ENCODE measurements around the gene SLC6A20. TPM values are rescaled to one million over a fixed set of nuclear protein-coding genes. Genes with fewer than 3 reads are reported as not detected.

Gene SLC6A20
- total and polyA plus RNA-seq, 2 experiments from 2014 or later: 0.05 to 0.14 TPM

DNA sequence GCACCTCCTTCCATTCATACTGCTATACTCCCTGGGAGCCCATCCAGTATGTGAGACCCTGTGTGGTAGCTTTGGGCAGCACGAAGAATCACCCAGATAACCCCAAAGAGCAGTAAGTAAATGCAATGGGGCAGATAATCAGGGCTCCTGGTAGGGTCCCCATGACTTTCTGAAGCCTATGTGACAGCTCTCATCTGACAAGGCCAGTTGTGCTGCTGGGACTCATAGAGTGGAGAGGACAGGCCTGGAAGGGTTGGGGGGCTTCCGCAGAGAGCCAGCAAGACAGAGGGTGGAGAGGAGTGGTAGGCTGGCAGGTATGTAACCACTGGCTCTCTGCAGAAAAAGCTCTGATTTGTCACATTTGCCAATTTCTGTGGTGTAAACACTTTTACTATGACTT is 3.2 kb upstream of the SLC6A20 start (continued):
- TF ChIP-seq, protein P1, sequence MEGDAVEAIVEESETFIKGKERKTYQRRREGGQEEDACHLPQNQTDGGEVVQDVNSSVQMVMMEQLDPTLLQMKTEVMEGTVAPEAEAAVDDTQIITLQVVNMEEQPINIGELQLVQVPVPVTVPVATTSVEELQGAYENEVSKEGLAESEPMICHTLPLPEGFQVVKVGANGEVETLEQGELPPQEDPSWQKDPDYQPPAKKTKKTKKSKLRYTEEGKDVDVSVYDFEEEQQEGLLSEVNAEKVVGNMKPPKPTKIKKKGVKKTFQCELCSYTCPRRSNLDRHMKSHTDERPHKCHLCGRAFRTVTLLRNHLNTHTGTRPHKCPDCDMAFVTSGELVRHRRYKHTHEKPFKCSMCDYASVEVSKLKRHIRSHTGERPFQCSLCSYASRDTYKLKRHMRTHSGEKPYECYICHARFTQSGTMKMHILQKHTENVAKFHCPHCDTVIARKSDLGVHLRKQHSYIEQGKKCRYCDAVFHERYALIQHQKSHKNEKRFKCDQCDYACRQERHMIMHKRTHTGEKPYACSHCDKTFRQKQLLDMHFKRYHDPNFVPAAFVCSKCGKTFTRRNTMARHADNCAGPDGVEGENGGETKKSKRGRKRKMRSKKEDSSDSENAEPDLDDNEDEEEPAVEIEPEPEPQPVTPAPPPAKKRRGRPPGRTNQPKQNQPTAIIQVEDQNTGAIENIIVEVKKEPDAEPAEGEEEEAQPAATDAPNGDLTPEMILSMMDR (conservative IDR thresholded peaks at IDR 0.05; ENCODE audit: low read depth in 2 of 2): no peak
- TF ChIP-seq POLR2AphosphoS5 (IDR thresholded peaks at IDR 0.05; ENCODE audit: low read depth) (no peak), EZH2 (IDR thresholded peaks at IDR 0.05; ENCODE audit: low read depth, unreplicated experiment) (no peak), NANOG (IDR thresholded peaks at IDR 0.05; ENCODE audit: borderline replicate concordance) (no peak), ZNF331 (CRISPR knock-in tag; IDR thresholded peaks at IDR 0.05; ENCODE audit: low read depth) (no peak), EZH2phosphoT487 (IDR thresholded peaks at IDR 0.05; ENCODE audit: unreplicated experiment) (no peak)
- TF ChIP-seq, protein P2, sequence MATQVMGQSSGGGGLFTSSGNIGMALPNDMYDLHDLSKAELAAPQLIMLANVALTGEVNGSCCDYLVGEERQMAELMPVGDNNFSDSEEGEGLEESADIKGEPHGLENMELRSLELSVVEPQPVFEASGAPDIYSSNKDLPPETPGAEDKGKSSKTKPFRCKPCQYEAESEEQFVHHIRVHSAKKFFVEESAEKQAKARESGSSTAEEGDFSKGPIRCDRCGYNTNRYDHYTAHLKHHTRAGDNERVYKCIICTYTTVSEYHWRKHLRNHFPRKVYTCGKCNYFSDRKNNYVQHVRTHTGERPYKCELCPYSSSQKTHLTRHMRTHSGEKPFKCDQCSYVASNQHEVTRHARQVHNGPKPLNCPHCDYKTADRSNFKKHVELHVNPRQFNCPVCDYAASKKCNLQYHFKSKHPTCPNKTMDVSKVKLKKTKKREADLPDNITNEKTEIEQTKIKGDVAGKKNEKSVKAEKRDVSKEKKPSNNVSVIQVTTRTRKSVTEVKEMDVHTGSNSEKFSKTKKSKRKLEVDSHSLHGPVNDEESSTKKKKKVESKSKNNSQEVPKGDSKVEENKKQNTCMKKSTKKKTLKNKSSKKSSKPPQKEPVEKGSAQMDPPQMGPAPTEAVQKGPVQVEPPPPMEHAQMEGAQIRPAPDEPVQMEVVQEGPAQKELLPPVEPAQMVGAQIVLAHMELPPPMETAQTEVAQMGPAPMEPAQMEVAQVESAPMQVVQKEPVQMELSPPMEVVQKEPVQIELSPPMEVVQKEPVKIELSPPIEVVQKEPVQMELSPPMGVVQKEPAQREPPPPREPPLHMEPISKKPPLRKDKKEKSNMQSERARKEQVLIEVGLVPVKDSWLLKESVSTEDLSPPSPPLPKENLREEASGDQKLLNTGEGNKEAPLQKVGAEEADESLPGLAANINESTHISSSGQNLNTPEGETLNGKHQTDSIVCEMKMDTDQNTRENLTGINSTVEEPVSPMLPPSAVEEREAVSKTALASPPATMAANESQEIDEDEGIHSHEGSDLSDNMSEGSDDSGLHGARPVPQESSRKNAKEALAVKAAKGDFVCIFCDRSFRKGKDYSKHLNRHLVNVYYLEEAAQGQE (IDR thresholded peaks at IDR 0.05; ENCODE audit: unreplicated experiment): no peak

DNA sequence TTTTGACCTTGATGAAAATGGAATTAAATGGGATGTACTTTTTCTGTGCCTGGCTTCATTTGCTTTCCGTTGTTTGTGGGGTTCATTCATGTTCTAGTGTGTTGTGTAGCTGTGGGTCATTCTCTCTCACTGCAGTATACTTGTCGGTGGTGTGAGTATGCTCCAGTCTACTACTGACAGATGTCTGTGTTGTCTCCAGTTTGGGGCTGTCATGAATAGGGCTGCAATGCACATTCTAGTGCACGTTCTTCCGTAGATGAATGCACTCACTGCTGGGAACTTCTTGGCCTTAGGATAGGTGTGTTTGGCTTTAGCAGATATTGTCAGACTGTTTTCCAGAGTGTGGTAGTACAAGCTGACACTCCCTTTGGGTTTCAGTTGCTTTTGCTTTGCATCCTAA is 1.7 kb upstream of the SLC6A20 start:
- Mint-ChIP-seq H3K36me3 (ENCODE audit: low read depth) (no peaks in the 10 kb centered on the region), H3K4me3 (no peak overlapping the region), H3K27ac (no peak overlapping the region), H3K27me3 (ENCODE audit: insufficient read depth, low read depth, poor library complexity) (peaks cover 44% of the 10 kb centered on the region), H3K4me1 (peaks cover 7% of the 10 kb centered on the region), H3K9me3 (no peaks in the 10 kb centered on the region)
- H3K79me2 ChIP-seq (replicated peaks; ENCODE audit: insufficient read depth): no peaks in the 10 kb centered on the region
- H3K36me3 ChIP-seq (ENCODE audit: insufficient read depth): no peaks in the 10 kb centered on the region
- H3K9me2 ChIP-seq (ENCODE audit: insufficient read depth): no peaks in the 10 kb centered on the region
- H3K4me3 ChIP-seq: no peak overlapping the region
- no peak overlapping the region for H3K4me2 ChIP-seq
- peaks cover 59% of the 10 kb centered on the region for H3K27me3 ChIP-seq (ENCODE audit: insufficient read depth)
- no peaks in the 10 kb centered on the region for H4K20me1 ChIP-seq (replicated peaks; ENCODE audit: insufficient read depth)
- no peaks in the 10 kb centered on the region for H3F3A ChIP-seq (replicated peaks; ENCODE audit: low read depth)
- H3K27ac ChIP-seq (ENCODE audit: low read depth): no peak overlapping the region
- H2AFZ ChIP-seq: no peak overlapping the region
- DNase-seq (ENCODE audit: low spot score): no peak
- no peak for ATAC-seq
- H3K4me1 ChIP-seq (ENCODE audit: insufficient read depth): peaks cover 4% of the 10 kb centered on the region; the same call in 1 of the 2 replicates
- TF ChIP-seq EZH2 (IDR thresholded peaks at IDR 0.05; ENCODE audit: low read depth, unreplicated experiment): no peak
- TF ChIP-seq, protein P3, sequence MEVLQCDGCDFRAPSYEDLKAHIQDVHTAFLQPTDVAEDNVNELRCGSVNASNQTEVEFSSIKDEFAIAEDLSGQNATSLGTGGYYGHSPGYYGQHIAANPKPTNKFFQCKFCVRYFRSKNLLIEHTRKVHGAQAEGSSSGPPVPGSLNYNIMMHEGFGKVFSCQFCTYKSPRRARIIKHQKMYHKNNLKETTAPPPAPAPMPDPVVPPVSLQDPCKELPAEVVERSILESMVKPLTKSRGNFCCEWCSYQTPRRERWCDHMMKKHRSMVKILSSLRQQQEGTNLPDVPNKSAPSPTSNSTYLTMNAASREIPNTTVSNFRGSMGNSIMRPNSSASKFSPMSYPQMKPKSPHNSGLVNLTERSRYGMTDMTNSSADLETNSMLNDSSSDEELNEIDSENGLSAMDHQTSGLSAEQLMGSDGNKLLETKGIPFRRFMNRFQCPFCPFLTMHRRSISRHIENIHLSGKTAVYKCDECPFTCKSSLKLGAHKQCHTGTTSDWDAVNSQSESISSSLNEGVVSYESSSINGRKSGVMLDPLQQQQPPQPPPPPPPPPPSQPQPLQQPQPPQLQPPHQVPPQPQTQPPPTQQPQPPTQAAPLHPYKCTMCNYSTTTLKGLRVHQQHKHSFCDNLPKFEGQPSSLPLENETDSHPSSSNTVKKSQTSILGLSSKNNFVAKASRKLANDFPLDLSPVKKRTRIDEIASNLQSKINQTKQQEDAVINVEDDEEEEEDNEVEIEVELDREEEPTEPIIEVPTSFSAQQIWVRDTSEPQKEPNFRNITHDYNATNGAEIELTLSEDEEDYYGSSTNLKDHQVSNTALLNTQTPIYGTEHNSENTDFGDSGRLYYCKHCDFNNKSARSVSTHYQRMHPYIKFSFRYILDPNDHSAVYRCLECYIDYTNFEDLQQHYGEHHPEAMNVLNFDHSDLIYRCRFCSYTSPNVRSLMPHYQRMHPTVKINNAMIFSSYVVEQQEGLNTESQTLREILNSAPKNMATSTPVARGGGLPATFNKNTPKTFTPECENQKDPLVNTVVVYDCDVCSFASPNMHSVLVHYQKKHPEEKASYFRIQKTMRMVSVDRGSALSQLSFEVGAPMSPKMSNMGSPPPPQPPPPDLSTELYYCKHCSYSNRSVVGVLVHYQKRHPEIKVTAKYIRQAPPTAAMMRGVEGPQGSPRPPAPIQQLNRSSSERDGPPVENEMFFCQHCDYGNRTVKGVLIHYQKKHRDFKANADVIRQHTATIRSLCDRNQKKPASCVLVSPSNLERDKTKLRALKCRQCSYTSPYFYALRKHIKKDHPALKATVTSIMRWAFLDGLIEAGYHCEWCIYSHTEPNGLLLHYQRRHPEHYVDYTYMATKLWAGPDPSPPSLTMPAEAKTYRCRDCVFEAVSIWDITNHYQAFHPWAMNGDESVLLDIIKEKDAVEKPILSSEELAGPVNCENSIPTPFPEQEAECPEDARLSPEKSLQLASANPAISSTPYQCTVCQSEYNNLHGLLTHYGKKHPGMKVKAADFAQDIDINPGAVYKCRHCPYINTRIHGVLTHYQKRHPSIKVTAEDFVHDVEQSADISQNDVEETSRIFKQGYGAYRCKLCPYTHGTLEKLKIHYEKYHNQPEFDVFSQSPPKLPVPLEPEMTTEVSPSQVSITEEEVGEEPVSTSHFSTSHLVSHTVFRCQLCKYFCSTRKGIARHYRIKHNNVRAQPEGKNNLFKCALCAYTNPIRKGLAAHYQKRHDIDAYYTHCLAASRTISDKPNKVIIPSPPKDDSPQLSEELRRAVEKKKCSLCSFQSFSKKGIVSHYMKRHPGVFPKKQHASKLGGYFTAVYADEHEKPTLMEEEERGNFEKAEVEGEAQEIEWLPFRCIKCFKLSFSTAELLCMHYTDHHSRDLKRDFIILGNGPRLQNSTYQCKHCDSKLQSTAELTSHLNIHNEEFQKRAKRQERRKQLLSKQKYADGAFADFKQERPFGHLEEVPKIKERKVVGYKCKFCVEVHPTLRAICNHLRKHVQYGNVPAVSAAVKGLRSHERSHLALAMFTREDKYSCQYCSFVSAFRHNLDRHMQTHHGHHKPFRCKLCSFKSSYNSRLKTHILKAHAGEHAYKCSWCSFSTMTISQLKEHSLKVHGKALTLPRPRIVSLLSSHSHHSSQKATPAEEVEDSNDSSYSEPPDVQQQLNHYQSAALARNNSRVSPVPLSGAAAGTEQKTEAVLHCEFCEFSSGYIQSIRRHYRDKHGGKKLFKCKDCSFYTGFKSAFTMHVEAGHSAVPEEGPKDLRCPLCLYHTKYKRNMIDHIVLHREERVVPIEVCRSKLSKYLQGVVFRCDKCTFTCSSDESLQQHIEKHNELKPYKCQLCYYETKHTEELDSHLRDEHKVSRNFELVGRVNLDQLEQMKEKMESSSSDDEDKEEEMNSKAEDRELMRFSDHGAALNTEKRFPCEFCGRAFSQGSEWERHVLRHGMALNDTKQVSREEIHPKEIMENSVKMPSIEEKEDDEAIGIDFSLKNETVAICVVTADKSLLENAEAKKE (CRISPR knock-in tag; IDR thresholded peaks at IDR 0.05): no peak
- no peak for TF ChIP-seq CREB1 (CRISPR knock-in tag; IDR thresholded peaks at IDR 0.05; ENCODE audit: low read depth)
- TF ChIP-seq JUNB (IDR thresholded peaks at IDR 0.05; ENCODE audit: unreplicated experiment): no peak
- no peak for TF ChIP-seq ZNF331 (CRISPR knock-in tag; IDR thresholded peaks at IDR 0.05; ENCODE audit: low read depth)
- TF ChIP-seq, protein P4, sequence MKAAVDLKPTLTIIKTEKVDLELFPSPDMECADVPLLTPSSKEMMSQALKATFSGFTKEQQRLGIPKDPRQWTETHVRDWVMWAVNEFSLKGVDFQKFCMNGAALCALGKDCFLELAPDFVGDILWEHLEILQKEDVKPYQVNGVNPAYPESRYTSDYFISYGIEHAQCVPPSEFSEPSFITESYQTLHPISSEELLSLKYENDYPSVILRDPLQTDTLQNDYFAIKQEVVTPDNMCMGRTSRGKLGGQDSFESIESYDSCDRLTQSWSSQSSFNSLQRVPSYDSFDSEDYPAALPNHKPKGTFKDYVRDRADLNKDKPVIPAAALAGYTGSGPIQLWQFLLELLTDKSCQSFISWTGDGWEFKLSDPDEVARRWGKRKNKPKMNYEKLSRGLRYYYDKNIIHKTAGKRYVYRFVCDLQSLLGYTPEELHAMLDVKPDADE (IDR thresholded peaks at IDR 0.05): no peak
